ENCODE data around the gene UBE2G1.

The UBE2G1 gene

DNA sequence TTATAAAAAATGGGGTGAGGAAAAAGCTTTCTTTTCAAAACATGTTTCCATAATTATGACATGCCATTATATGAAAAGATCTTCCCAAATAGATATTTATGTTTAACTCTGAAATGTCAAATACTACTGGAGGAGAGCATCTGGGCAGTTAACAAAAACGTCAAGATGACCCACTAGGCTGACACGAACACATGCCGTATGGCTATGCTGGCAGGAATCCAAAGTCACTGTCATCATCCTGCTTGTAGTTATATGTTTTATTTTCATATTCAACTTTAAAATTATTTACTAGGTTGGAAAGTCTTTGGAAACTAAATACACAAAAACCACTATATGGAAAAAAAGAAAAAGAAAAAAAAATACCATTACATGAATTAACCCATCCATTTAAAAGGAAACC, 130.0 kb downstream of the UBE2G1 start:
- H3K4me1 ChIP-seq (ENCODE audit: control insufficient read depth in 1 of 2, insufficient read depth in 2 of 2, low read length in 2 of 2) = peaks cover 0 to 12% of the 10 kb centered on the region in 2 donors
- no peaks in the 10 kb centered on the region for H3K27me3 ChIP-seq (ENCODE audit: low read depth, low read length)
- no peaks in the 10 kb centered on the region for H3K9me3 ChIP-seq (ENCODE audit: control insufficient read depth in 1 of 2, low read length in 2 of 2)
- no peak overlapping the region for H3K4me3 ChIP-seq (ENCODE audit: low read depth in 1 of 2, low read length in 2 of 2)
- no peak overlapping the region for H3K27ac ChIP-seq (ENCODE audit: low read length)
- H3K36me3 ChIP-seq (ENCODE audit: control insufficient read depth in 1 of 2, insufficient read depth in 2 of 2, low read length in 2 of 2) = peaks cover 12 to 24% of the 10 kb centered on the region in 2 donors

DNA sequence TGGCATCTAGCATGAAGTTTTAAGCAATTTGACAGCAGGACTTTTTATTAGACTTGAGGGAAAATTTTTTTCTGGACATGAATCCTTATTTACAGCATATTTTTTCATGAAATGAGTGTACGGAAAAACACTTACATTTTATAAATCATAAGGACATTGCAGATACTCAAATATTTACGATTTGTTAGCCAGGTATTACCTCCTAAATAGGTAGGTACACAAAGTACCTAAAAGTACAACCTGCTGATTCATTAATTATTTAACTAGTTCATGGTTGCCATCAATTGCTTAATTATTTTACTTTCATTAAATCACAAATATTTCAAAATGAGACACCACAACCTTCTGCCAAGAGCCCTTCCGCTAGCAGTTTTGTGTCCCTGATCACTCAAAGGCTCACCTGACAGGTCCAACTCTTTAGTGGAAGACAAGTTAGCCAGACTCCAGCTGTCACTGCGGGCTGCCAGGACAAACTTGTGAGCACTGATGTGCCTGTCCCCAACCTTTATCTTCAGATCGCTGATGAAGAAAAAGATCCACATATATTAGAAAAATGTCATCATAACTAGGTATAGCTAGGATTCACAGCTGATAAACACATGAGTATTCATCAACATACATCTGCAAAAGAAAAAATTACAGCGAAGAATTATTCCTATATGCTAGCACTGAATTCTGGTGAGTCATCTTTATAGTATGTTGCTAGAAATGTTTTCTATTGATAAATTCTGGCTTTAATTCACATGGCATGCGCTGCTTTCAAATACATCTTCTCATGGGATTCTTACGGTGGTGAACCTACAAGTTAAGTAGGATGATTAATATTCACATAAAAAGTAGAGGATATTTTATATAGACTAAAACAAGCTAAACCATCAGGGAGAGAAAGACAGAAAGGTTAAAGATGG, 130.8 kb downstream of the UBE2G1 start:
- Histone ChIP-seq H3K27me3 (ENCODE audit: low read depth, low read length) (no peaks in the 10 kb centered on the region), H3K4me3 (ENCODE audit: low read depth in 1 of 2, low read length in 2 of 2) (no peak overlapping the region), H3K9me3 (ENCODE audit: control insufficient read depth in 1 of 2, low read length in 2 of 2) (no peaks in the 10 kb centered on the region), H3K27ac (ENCODE audit: low read length) (peak overlapping the region; percentile 14), H3K36me3 (ENCODE audit: control insufficient read depth in 1 of 2, insufficient read depth in 2 of 2, low read length in 2 of 2) (peaks cover 11 to 16% of the 10 kb centered on the region in 2 donors), H3K4me1 (ENCODE audit: control insufficient read depth in 1 of 2, insufficient read depth in 2 of 2, low read length in 2 of 2) (peaks cover 0 to 20% of the 10 kb centered on the region in 2 donors)

DNA sequence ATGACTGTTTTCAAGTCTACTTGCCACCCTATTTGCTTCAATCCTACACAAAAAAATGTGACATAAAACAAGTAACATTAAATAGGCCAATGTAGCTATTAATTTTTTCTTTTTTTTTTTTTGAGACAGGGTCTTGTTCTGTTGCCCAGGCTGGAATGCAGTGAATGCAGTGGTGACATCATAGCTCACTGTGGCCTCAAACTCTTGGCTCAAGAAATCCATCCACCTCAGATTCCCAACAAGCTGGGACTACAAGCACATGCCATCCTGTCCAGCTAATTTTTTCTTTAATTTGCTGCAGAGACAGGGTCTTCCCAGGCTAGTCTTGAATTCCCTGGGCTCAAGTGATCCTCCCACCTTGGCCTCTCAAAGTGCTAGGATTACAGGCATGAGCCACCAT, 132.1 kb downstream of the UBE2G1 start:
- H3K36me3 ChIP-seq (ENCODE audit: control insufficient read depth in 1 of 2, insufficient read depth in 2 of 2, low read length in 2 of 2) = peaks cover 9 to 17% of the 10 kb centered on the region in 2 donors
- H3K4me1 ChIP-seq (ENCODE audit: control insufficient read depth in 1 of 2, insufficient read depth in 2 of 2, low read length in 2 of 2) = peaks cover 0 to 21% of the 10 kb centered on the region in 2 donors
- H3K27ac ChIP-seq (ENCODE audit: low read length) = peak overlapping the region; percentile 8
- no peaks in the 10 kb centered on the region for H3K27me3 ChIP-seq (ENCODE audit: low read depth, low read length)
- H3K9me3 ChIP-seq (ENCODE audit: control insufficient read depth in 1 of 2, low read length in 2 of 2) = no peaks in the 10 kb centered on the region
- no peak overlapping the region for H3K4me3 ChIP-seq (ENCODE audit: low read depth in 1 of 2, low read length in 2 of 2)

DNA sequence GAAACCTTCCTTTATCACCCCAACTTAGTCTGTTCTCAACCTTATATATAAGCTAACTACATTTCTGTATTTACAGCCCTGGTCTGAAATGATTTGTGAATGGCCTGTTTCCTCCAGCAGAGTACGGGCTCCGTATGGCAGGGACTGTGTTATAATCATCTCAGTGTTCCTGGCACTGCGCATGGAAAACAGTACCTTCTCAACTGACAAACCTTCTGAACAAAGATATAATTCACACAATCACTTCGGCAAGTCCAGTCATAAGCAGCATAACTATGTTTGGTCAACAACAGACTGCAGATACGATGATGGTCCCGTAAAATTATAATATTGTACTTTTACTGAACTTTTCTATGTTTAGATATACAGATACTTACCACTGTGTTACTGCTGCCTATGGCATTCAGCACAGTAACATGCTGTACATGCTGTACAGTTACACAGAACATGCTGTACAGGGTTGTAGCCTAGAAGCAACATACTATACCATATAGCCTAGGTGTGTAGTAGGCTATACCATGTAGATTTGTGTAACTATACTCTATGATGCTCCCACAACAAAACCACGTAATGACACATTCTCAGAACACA, 132.7 kb downstream of the UBE2G1 start:
- peaks cover 0 to 21% of the 10 kb centered on the region in 2 donors for H3K4me1 ChIP-seq (ENCODE audit: control insufficient read depth in 1 of 2, insufficient read depth in 2 of 2, low read length in 2 of 2)

DNA sequence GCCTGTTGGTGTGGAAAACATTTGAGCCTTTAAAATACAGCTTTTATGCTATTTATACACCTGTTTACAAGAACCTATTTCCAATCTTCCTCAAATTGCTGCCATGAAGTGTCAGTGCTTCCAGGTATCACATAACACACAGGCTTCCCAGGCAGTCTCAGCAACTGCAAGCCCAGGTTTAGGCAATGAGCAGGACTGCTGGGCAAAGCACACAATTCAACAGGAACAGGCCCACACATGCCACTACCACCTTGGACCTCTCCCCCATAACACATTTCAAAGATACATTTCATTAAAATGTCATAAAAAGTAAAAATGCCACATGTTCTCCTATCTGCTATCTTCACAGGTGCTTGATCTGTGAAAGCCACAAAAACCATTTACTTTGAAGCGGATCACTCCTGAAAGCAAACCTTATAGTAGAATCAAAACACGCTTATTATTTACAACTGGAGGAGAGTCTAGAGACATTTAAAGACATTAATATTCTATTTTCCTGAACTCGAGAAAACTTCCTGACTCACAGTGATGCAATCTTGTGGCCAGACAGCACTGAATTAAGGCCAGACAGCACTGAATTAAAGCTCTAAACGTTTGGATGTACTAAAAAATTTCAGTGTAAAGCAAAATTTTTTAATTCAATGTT, 134.2 kb downstream of the UBE2G1 start:
- Histone ChIP-seq H3K4me1 (ENCODE audit: control insufficient read depth in 1 of 2, insufficient read depth in 2 of 2, low read length in 2 of 2) (peaks cover 0 to 33% of the 10 kb centered on the region in 2 donors), H3K27ac (ENCODE audit: low read length) (peak overlapping the region; percentile 60), H3K4me3 (ENCODE audit: low read depth in 1 of 2, low read length in 2 of 2) (no peak overlapping the region), H3K9me3 (ENCODE audit: control insufficient read depth in 1 of 2, low read length in 2 of 2) (no peaks in the 10 kb centered on the region), H3K27me3 (ENCODE audit: low read depth, low read length) (no peaks in the 10 kb centered on the region), H3K36me3 (ENCODE audit: control insufficient read depth in 1 of 2, insufficient read depth in 2 of 2, low read length in 2 of 2) (peaks cover 5 to 17% of the 10 kb centered on the region in 2 donors)

More for the DNA sequence above, 132.7 kb downstream of the UBE2G1 start:
- Histone ChIP-seq H3K36me3 (ENCODE audit: control insufficient read depth in 1 of 2, insufficient read depth in 2 of 2, low read length in 2 of 2) (peaks cover 5 to 17% of the 10 kb centered on the region in 2 donors), H3K4me3 (ENCODE audit: low read depth in 1 of 2, low read length in 2 of 2) (no peak overlapping the region), H3K9me3 (ENCODE audit: control insufficient read depth in 1 of 2, low read length in 2 of 2) (no peaks in the 10 kb centered on the region), H3K27ac (ENCODE audit: low read length) (peak overlapping the region; percentile 60), H3K27me3 (ENCODE audit: low read depth, low read length) (no peaks in the 10 kb centered on the region)

DNA sequence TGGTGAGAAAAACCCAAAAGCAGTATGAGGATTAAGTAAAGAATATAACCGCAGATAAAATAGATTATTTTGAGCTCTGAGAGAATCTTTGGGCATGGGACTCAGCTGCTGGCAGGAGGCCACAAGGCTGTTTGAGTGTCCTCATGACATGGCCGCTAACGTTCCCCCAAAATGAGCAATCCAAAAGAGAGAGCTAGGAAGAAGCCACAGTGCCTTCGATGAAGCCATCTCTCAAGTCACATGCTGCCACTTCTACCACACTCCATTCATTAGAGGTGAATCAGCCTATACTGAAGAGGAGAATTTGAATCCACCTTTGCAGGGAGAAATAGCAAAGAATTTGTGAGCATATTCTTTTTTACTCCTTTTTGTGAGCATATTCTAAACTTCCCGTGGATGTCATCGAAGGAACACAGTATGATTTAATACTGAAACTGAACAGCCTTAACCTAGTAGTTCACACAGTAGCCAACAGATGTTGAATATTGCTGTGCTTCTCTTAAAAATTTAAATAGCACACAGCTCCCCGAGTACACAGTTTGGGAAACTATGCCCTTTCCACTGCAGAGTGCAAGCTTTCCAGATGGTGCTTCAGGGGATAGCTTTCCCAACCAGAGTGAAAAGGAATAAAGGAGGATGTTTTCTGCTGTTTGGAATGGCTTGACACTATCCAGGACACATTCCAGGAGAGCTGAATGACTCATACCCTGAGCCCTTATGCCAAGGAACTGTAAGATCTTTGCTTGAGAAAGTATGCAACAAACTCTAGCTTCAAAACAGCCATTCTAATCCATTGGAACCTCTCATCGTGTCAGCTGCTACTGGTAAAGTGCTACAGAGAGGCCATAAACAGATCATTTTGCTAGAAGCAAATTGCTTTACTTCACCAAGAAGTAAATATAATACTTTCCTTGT, 136.6 kb downstream of the UBE2G1 start:
- Histone ChIP-seq H3K27me3 (ENCODE audit: low read depth, low read length) (no peaks in the 10 kb centered on the region), H3K27ac (ENCODE audit: low read length) (peak overlapping the region; percentile 88), H3K36me3 (ENCODE audit: control insufficient read depth in 1 of 2, insufficient read depth in 2 of 2, low read length in 2 of 2) (peaks cover 2 to 9% of the 10 kb centered on the region in 2 donors), H3K4me1 (ENCODE audit: control insufficient read depth in 1 of 2, insufficient read depth in 2 of 2, low read length in 2 of 2) (peaks cover 0 to 30% of the 10 kb centered on the region in 2 donors), H3K4me3 (ENCODE audit: low read depth in 1 of 2, low read length in 2 of 2) (peak overlapping the region in 1 of 2 donors; percentile 43), H3K9me3 (ENCODE audit: control insufficient read depth in 1 of 2, low read length in 2 of 2) (no peaks in the 10 kb centered on the region)

DNA sequence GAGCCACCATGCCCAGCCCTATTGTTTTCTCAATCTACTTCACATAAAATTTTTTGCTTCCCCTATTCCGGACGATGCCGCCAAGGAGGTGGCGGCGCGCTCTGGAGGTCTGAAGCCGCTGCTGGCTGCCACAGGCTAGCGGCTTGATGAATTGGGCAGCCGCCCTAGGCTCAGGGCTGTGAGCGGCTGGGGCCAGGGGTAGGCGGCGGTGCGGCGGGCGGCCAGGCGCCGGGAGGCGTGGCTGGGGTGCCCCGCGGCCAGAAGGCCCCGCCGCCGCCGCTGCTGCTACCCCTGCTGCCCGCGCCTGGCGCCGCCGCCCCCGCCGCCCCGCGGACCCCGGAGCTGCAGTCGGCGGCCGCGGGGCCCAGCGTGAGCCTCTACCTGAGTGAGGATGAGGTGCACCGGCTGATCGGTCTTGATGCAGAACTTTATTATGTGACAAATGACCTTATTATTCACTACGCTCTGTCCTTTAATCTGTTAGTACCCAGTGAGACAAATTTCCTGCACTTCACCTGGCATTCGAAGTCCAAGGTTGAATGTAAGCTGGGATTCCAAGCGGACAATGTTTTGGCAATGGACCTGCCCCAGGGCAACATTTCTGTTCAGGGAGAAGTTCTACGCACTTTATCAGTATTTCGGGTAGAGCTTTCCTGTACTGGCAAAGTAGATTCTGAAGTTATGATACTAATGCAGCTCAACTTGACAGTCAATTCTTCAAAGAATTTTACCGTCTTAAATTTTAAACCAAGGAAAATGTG, 144.4 kb downstream of the UBE2G1 start:
- Histone ChIP-seq H3K4me1 (ENCODE audit: control insufficient read depth in 1 of 2, insufficient read depth in 2 of 2, low read length in 2 of 2) (peaks cover 0 to 14% of the 10 kb centered on the region in 2 donors), H3K9me3 (ENCODE audit: control insufficient read depth in 1 of 2, low read length in 2 of 2) (no peaks in the 10 kb centered on the region), H3K4me3 (ENCODE audit: low read depth in 1 of 2, low read length in 2 of 2) (no peak overlapping the region), H3K27ac (ENCODE audit: low read length) (no peak overlapping the region), H3K27me3 (ENCODE audit: low read depth, low read length) (no peaks in the 10 kb centered on the region), H3K36me3 (ENCODE audit: control insufficient read depth in 1 of 2, insufficient read depth in 2 of 2, low read length in 2 of 2) (peaks cover 9% of the 10 kb centered on the region in 2 donors)

DNA sequence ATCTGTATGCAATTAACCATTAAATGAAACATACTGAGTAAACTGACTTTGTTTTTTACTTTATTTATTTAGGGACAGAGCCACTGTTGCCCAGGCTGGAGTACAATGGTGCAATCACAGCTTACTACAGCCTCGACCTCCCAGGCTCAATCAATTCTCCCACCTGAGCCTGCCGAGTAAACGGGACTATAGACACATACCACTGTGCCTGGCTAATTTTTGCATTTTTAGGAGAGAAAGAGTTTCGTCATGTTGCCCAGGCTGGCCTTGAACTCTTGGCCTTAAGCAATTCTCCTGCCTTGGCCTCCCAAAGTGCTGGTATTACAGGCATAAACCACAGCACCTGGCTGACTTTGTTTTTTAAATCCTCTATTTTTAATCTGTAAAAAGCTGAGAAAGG, 145.3 kb downstream of the UBE2G1 start:
- H3K27me3 ChIP-seq (ENCODE audit: low read depth, low read length) = no peaks in the 10 kb centered on the region
- peak overlapping the region; percentile 83 for H3K27ac ChIP-seq (ENCODE audit: low read length)
- peaks cover 9 to 12% of the 10 kb centered on the region in 2 donors for H3K36me3 ChIP-seq (ENCODE audit: control insufficient read depth in 1 of 2, insufficient read depth in 2 of 2, low read length in 2 of 2)
- H3K4me1 ChIP-seq (ENCODE audit: control insufficient read depth in 1 of 2, insufficient read depth in 2 of 2, low read length in 2 of 2) = peaks cover 3 to 14% of the 10 kb centered on the region in 2 donors
- peak overlapping the region in 1 of 2 donors; percentile 3 for H3K4me3 ChIP-seq (ENCODE audit: low read depth in 1 of 2, low read length in 2 of 2)
- H3K9me3 ChIP-seq (ENCODE audit: control insufficient read depth in 1 of 2, low read length in 2 of 2) = no peaks in the 10 kb centered on the region

DNA sequence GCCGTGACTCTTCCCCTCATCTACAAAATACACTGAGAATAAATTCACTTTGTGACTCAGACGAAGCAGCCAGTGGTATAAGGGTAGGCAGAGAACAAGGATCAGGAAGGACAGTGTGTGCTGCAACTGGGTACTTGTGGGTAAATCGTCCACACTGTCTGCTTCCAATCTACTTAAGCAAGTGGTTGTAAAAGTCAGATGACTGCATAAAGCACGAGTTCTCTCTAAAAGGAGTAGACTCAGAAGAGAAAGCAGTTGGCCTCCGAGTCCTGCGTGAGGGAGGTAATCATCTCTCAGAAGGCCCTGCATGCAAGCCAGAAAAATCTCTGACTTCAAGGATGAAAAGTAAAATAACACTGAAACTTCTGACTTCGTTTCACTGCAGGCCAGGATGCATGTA, 145.8 kb downstream of the UBE2G1 start:
- peaks cover 7 to 18% of the 10 kb centered on the region in 2 donors for H3K4me1 ChIP-seq (ENCODE audit: control insufficient read depth in 1 of 2, insufficient read depth in 2 of 2, low read length in 2 of 2)
- peak overlapping the region in 1 of 2 donors; percentile 3 for H3K4me3 ChIP-seq (ENCODE audit: low read depth in 1 of 2, low read length in 2 of 2)
- peak overlapping the region; percentile 83 for H3K27ac ChIP-seq (ENCODE audit: low read length)

More for the DNA sequence above, 145.8 kb downstream of the UBE2G1 start:
- Histone ChIP-seq H3K9me3 (ENCODE audit: control insufficient read depth in 1 of 2, low read length in 2 of 2) (no peaks in the 10 kb centered on the region), H3K36me3 (ENCODE audit: control insufficient read depth in 1 of 2, insufficient read depth in 2 of 2, low read length in 2 of 2) (peaks cover 9 to 15% of the 10 kb centered on the region in 2 donors), H3K27me3 (ENCODE audit: low read depth, low read length) (no peaks in the 10 kb centered on the region)
